GM23248 (cell line): Measurements from ENCODE around the gene DNAJC25. TPM values are rescaled to one million over a fixed set of nuclear protein-coding genes. Genes with fewer than 3 reads are reported as not detected.

Experiments used
- DNase-seq: peaks from one replicate; pipeline ENCODE4 v3.0.0-alpha.2; 2015
- H2AFZ ChIP-seq: fragments of 200-600 bp; sonication (generic); 2 replicates; pipeline ENCODE4 v1.6.1; 2016; ENCODE audit warnings: antibody characterized with exemption
- H3F3A ChIP-seq: fragments of 200-600 bp; sonication (generic); 2 replicates; pipeline ENCODE4 v1.6.1; 2016; ENCODE audit warnings: mild to moderate bottlenecking, antibody characterized with exemption, mixed run types; ENCODE audit not compliant: insufficient read depth
- H3K27ac ChIP-seq: fragments of 200-600 bp; sonication (generic); 2 replicates; pipeline ENCODE4 v1.5.1; 2016; ENCODE audit warnings: mild to moderate bottlenecking
- H3K27me3 ChIP-seq: fragments of 200-600 bp; sonication (generic); replicated peaks from 2 replicates; pipeline ENCODE4 v1.6.1; 2016; ENCODE audit warnings: mild to moderate bottlenecking; ENCODE audit not compliant: insufficient read depth
- H3K36me3 ChIP-seq: fragments of 200-600 bp; sonication (generic); 2 replicates; pipeline ENCODE4 v1.6.1; 2016; ENCODE audit warnings: low read depth, mild to moderate bottlenecking
- H3K4me1 ChIP-seq: fragments of 200-600 bp; sonication (generic); 2 replicates; pipeline ENCODE4 v1.6.1; 2016; ENCODE audit warnings: mild to moderate bottlenecking; ENCODE audit not compliant: insufficient read depth
- H3K4me2 ChIP-seq: fragments of 200-600 bp; sonication (generic); one replicate; pipeline ENCODE4 v1.6.1; 2016; ENCODE audit warnings: mild to moderate bottlenecking; ENCODE audit not compliant: unreplicated experiment
- H3K4me3 ChIP-seq: fragments of 200-600 bp; sonication (generic); 2 replicates; pipeline ENCODE4 v1.5.1; 2016; ENCODE audit warnings: mild to moderate bottlenecking
- H3K79me2 ChIP-seq: fragments of 200-600 bp; sonication (generic); 2 replicates; pipeline ENCODE4 v1.6.1; 2016; ENCODE audit warnings: mild to moderate bottlenecking; ENCODE audit not compliant: insufficient read depth
- H3K9ac ChIP-seq: fragments of 200-600 bp; sonication (generic); 2 replicates; pipeline ENCODE4 v1.6.1; 2016; ENCODE audit warnings: mild to moderate bottlenecking
- H3K9me2 ChIP-seq: fragments of 200-600 bp; sonication (generic); 2 replicates; pipeline ENCODE4 v1.6.1; 2016; ENCODE audit warnings: mixed run types, mild to moderate bottlenecking, moderate library complexity; ENCODE audit not compliant: insufficient read depth
- H3K9me3 ChIP-seq: fragments of 200-600 bp; sonication (generic); one replicate; pipeline ENCODE4 v1.6.1; 2017; ENCODE audit warnings: low read depth
- H4K20me1 ChIP-seq: fragments of 200-600 bp; sonication (generic); 2 replicates; pipeline ENCODE4 v1.6.0; 2016; ENCODE audit not compliant: insufficient read depth
- EZH2 ChIP-seq: fragments of 200-600 bp; sonication (generic); IDR thresholded peaks from 2 replicates; pipeline ENCODE4 v1.6.1; 2018; ENCODE audit warnings: antibody characterized with exemption, mild to moderate bottlenecking; ENCODE audit not compliant: insufficient read depth, poor library complexity, severe bottlenecking
- EZH2phosphoT487 ChIP-seq: fragments of 200-600 bp; sonication (generic); IDR thresholded peaks from 2 replicates; pipeline ENCODE4 v1.6.1; 2018; ENCODE audit warnings: antibody characterized with exemption, moderate library complexity, mild to moderate bottlenecking, low read depth; ENCODE audit not compliant: insufficient read depth
- WGBS, 2 experiments: methylation state at CpG; one replicate each; pipeline ENCODE4 v1.1.6; 2015 to 2017; ENCODE audit warnings: low lambda C conversion rate in 2 of 2, low coverage in 1 of 2; ENCODE audit errors: missing lambda C conversion rate in 2 of 2; 5-methylcytosine and 5-hydroxymethylcytosine counted together
- in situ Hi-C: fragments of 300-500 bp; cut with MboI; formaldehyde crosslinking; loops from 2 replicates; pipeline ENCODE4 v1.15.0; 2020
- polyA plus RNA-seq: library from polyadenylated mRNA; unstranded; fragments of >200 nt; fragmentation: Nextera tagmentation; extraction: Ambion mirVana; gene quantifications from 2 replicates; pipeline ENCODE4 v1.2.1, GENCODE V29; 2016
- total RNA-seq: library from RNA; depleted of rRNA; stranded (reverse); fragments of >200 nt; shearing (Covaris generic); gene quantifications from 2 replicates; pipeline ENCODE4 v1.2.3, GENCODE V29; 2014

Gene DNAJC25
- total and polyA plus RNA-seq, 2 experiments from 2014 or later, result 10.2 to 14.4 TPM

DNA sequence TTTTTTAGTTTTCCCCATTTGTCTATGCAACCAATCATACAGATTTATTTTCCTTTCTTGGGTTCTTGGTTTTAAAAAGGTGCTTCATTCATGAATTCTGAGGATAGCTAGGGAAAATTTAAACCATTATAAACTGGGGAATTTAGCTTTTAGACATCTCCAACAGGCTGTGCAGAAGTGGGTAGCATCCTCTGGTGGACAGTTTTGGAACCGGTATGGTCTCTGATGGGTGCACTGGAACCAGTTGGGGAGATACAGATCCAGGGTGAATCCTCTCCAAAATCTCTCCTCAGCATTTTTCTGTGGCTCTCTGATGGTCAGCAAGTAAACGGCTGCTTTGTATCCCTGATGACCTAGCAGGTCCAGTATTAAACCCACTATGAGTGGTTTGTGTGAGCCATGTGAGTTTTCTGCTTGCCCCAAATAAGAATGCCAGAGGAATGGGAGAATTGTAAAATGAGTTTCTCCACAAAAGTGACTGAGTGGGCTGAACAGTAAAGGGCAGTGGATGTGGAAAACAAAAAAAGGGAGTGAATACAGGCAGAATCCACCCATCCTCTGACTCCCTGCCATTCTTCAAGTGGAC is 9.1 kb upstream of the DNAJC25 start:
- DNase-seq, result peak; percentile 75
- Histone ChIP-seq H3K4me2 (no peak overlapping the region), H3K36me3 (no peaks in the 10 kb centered on the region), H3K79me2 (no peaks in the 10 kb centered on the region), H3K9me3 (no peaks in the 10 kb centered on the region), H3K27ac (peak overlapping the region; percentile 32), H3F3A (peaks cover 12% of the 10 kb centered on the region; the same call in 1 of the 2 replicates), H3K9ac (no peak overlapping the region), H4K20me1 (no peaks in the 10 kb centered on the region), H3K4me3 (no peak overlapping the region), H3K4me1 (peaks cover 12% of the 10 kb centered on the region), H3K27me3 (no peaks in the 10 kb centered on the region), H2AFZ (no peak overlapping the region), H3K9me2 (no peaks in the 10 kb centered on the region)
- TF ChIP-seq EZH2phosphoT487 (no peak), EZH2 (no peak)
- 2 to 3% methylated on average over 2 of the region's 2 CpGs for WGBS, 2 experiments
- in situ Hi-C loops, result no loop called here

DNA sequence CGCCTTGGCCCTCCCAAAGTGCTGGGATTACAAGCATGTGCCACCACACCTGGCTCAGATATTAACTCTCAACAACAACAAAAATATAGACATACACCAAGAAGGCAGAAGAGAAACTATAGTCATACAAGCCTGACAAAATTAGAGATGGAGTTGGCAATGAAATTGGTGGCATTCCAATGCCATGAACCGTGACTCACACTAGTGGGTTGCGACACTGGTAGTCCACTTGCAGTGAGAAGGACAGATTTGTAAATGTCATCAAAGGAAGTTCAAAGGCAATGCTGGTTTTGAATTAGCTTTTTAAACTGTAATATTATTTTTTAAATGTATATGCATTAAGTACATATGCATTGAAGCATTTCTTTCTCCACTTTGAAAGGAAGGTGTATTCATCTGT is 8.5 kb upstream of the DNAJC25 start:
- Histone ChIP-seq H4K20me1 (no peaks in the 10 kb centered on the region), H3K79me2 (no peaks in the 10 kb centered on the region), H2AFZ (no peak overlapping the region), H3K4me2 (no peak overlapping the region), H3F3A (peaks cover 12% of the 10 kb centered on the region; the same call in 1 of the 2 replicates), H3K9me2 (no peaks in the 10 kb centered on the region), H3K4me3 (no peak overlapping the region), H3K27me3 (no peaks in the 10 kb centered on the region), H3K9ac (no peak overlapping the region), H3K27ac (peak overlapping the region; percentile 32), H3K36me3 (no peaks in the 10 kb centered on the region), H3K9me3 (no peaks in the 10 kb centered on the region), H3K4me1 (peaks cover 12% of the 10 kb centered on the region)
- WGBS, 2 experiments, result 30 to 33% methylated on average over 3 of the region's 3 CpGs
- TF ChIP-seq EZH2phosphoT487, result no peak
- TF ChIP-seq EZH2, result no peak
- in situ Hi-C loops, result no loop called here
- peak; percentile 87 for DNase-seq

DNA sequence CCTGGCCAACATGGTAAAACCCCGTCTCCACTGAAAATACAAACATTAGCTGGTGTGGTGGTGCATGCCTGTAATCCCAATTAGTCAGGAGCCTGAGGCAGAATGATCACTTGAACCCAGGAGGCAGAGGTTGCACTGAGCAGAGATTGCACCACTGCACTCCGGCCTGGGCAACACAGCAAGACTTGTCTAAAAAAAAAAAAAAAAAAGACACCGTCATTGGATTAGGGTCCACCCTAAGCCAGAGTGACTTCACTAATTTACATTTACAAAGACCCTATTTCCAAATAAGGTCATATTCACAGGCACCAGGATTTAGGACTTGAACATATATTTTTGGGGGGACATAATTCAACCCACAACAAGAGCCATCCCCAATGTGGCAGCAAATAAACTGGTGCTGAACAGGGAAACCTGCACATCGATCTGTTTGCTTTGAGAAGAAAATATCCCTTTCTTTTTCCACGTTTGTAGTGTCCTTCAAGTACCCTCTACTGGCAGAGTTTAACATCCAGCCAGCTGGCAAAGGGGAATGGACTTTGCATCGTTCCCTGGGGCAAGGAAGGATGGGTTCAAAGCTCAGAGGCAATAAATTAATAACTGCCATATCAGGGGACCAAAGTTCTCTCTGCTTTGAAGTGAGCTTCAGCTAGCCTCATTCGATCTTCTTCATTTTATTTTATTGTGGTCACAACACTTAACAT is 3.7 kb upstream of the DNAJC25 start:
- Histone ChIP-seq H3K9me3 (no peaks in the 10 kb centered on the region), H3K4me3 (no peak overlapping the region), H3K27me3 (no peaks in the 10 kb centered on the region), H3K4me1 (peaks cover 10% of the 10 kb centered on the region), H2AFZ (no peak overlapping the region), H3K9me2 (no peaks in the 10 kb centered on the region), H3K9ac (no peak overlapping the region), H3F3A (peaks cover 12% of the 10 kb centered on the region; the same call in 1 of the 2 replicates), H4K20me1 (no peaks in the 10 kb centered on the region), H3K79me2 (peaks cover 12% of the 10 kb centered on the region), H3K27ac (no peak overlapping the region), H3K4me2 (no peak overlapping the region), H3K36me3 (no peaks in the 10 kb centered on the region)
- no peak for DNase-seq
- TF ChIP-seq EZH2phosphoT487 (no peak), EZH2 (no peak)
- WGBS, 2 experiments, result 59 to 66% methylated on average over 7 of the region's 7 CpGs
- in situ Hi-C loops, result no loop called here

DNA sequence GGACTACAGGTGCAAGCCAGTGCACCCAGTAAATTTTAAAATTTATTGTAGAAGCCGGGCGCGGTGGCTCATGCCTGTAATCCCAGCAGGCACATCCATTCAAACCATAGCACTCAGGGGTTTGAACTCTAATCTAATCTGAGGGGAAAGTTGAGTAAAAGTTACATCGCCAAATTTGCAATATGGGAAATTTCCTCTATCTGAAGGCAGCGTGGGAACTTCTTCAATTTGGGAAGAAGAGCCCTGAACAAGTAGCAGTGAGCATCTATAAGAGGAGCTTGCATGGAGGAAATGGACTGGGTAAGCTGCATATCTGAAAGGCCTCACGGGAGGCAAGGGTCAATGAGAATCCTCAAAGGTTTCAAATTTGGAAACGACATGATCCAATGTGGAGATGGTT is 2.7 kb upstream of the DNAJC25 start:
- 65 to 70% methylated on average over 7 of the region's 7 CpGs for whole genome bisulfite sequencing, 2 experiments
- TF ChIP-seq EZH2phosphoT487, result no peak
- TF ChIP-seq EZH2, result no peak
- Histone ChIP-seq H3K27ac (no peak overlapping the region), H4K20me1 (peaks cover 3% of the 10 kb centered on the region; the same call in 1 of the 2 replicates), H3K4me1 (peaks cover 13% of the 10 kb centered on the region), H3K9ac (no peak overlapping the region), H3K9me3 (no peaks in the 10 kb centered on the region), H2AFZ (no peak overlapping the region), H3K36me3 (no peaks in the 10 kb centered on the region), H3K4me3 (no peak overlapping the region), H3K9me2 (no peaks in the 10 kb centered on the region), H3K27me3 (no peaks in the 10 kb centered on the region), H3K4me2 (no peak overlapping the region), H3K79me2 (peaks cover 22% of the 10 kb centered on the region), H3F3A (0 out of 2 replicates have a peak, but pooled peaks cover 2% of the 10 kb centered on the region)
- in situ Hi-C loops, result no loop called here
- no peak for DNase-seq
